BLaER1 treated with 17β-estradiol and CSF1 and Interleukin-3, amounts not matched to agents 10 nM and 100 nM (cell line): ENCODE measurements around the gene LIPC.

Source experiments
- H3K27ac ChIP-seq, 11 experiments: shearing (Covaris generic); formaldehyde crosslinking; 2 replicates each; pipeline ENCODE4 v1.8.1; 2022
- H3K27me3 ChIP-seq, 11 experiments: shearing (Covaris generic); formaldehyde crosslinking; 2 replicates each; pipeline ENCODE4 v1.8.1; 2022
- H3K36me3 ChIP-seq, 11 experiments: shearing (Covaris generic); formaldehyde crosslinking; 2 replicates each; pipeline ENCODE4 v1.8.1; 2022
- H3K4me1 ChIP-seq, 10 experiments: shearing (Covaris generic); formaldehyde crosslinking; 2 replicates each; pipeline ENCODE4 v1.8.1; 2022
- H3K4me2 ChIP-seq, 11 experiments: shearing (Covaris generic); formaldehyde crosslinking; 2 replicates each; pipeline ENCODE4 v1.8.1; 2022
- H3K4me3 ChIP-seq, 10 experiments: shearing (Covaris generic); formaldehyde crosslinking; 2 replicates each; pipeline ENCODE4 v1.8.1; 2022
- H3K9ac ChIP-seq, 11 experiments: shearing (Covaris generic); formaldehyde crosslinking; 2 replicates each; pipeline ENCODE4 v1.8.1; 2022
- H3K9me3 ChIP-seq, 11 experiments: shearing (Covaris generic); formaldehyde crosslinking; replicated peaks in 1 of 11; 2 replicates each; pipeline ENCODE4 v1.8.1; 2022
- H4K20me1 ChIP-seq, 11 experiments: shearing (Covaris generic); formaldehyde crosslinking; 2 replicates each; pipeline ENCODE4 v1.8.1; 2022
- Cebpa-rat ChIP-seq, 11 experiments: shearing (Covaris generic); IDR thresholded peaks; 2 replicates each; pipeline ENCODE4 v1.8.1; 2022

Gene LIPC

DNA sequence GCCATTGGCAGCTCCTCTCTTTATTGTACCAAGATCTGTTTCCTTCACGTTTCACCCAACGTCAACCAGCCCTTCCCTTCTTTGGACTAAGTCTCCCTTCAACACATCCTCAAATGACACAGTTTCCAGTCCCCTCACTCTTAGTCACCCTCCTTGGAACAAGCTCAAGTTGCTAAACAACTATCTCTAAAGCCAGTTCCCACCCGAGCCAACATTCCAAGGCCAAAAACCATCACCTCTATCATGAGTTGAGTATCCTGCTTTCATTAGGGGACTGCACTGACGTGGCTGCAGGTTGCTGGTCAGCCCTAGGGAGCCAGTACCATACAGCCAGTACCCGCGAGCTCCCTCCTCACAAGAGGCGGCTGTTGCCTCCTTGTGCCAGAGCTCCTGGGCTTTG is 73.8 kb downstream of the LIPC start:
- Histone ChIP-seq H3K4me1 (peaks cover 18 to 34% (median 26%) of the 10 kb centered on the region in 10 experiments), H3K27me3 (no peaks in the 10 kb centered on the region), H3K4me2 (peak overlapping the region; percentile 2 to 83 (median 42); a peak in 19 of 22 replicates), H3K4me3 (0 out of 20 replicates have a peak overlapping the region, but pooled peaks of 1 of the 10 experiments have one; percentile 16), H3K9me3 (peaks cover 11 to 34% (median 19%) of the 10 kb centered on the region in 11 experiments; a peak in 18 of 22 replicates), H3K9ac (0 out of 22 replicates have a peak overlapping the region, but pooled peaks of 1 of the 11 experiments have one; percentile 5), H3K36me3 (no peaks in the 10 kb centered on the region; a peak in 1 of 22 replicates), H4K20me1 (no peaks in the 10 kb centered on the region), H3K27ac (peak overlapping the region in 4 of 11 experiments; percentile 18 to 50 (median 42); a peak in 5 of 22 replicates)
- no peak for TF ChIP-seq Cebpa-rat (IDR thresholded peaks at IDR 0.05)

DNA sequence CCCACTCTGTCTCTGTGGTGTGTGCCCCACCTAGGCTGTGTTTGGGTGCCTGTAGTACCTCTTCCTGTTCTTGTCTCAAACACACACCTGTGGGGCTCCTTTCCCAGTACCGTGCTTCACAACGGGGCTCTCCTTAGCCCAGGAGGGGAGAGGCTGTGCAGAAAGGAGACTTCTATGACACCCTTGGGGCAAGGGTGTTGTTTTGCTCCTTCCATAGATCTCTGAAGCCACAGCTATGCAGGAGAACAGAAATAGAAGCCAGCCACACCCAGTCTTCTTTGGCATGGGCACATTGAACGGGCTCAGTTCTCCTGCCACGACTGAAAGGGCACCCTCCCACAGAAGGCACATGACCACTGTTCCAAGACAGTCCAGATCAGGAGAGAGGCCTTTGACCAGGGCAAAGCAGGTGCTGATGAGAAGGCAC is 74.3 kb downstream of the LIPC start:
- no peaks in the 10 kb centered on the region for H3K27me3 ChIP-seq
- 0 out of 22 replicates have a peak overlapping the region, but pooled peaks of 1 of the 11 experiments have one; percentile 5 for H3K9ac ChIP-seq
- TF ChIP-seq Cebpa-rat (IDR thresholded peaks at IDR 0.05): no peak
- H3K36me3 ChIP-seq: no peaks in the 10 kb centered on the region; a peak in 1 of 22 replicates
- H3K4me3 ChIP-seq: 0 out of 20 replicates have a peak overlapping the region, but pooled peaks of 1 of the 10 experiments have one; percentile 16
- no peaks in the 10 kb centered on the region for H4K20me1 ChIP-seq
- peak overlapping the region in 4 of 11 experiments; percentile 18 to 50 (median 42); a peak in 6 of 22 replicates for H3K27ac ChIP-seq
- H3K4me1 ChIP-seq: peaks cover 18 to 35% (median 26%) of the 10 kb centered on the region in 10 experiments
- peak overlapping the region; percentile 2 to 83 (median 42); a peak in 21 of 22 replicates for H3K4me2 ChIP-seq
- H3K9me3 ChIP-seq: peaks cover 11 to 35% (median 19%) of the 10 kb centered on the region in 11 experiments; a peak in 18 of 22 replicates

DNA sequence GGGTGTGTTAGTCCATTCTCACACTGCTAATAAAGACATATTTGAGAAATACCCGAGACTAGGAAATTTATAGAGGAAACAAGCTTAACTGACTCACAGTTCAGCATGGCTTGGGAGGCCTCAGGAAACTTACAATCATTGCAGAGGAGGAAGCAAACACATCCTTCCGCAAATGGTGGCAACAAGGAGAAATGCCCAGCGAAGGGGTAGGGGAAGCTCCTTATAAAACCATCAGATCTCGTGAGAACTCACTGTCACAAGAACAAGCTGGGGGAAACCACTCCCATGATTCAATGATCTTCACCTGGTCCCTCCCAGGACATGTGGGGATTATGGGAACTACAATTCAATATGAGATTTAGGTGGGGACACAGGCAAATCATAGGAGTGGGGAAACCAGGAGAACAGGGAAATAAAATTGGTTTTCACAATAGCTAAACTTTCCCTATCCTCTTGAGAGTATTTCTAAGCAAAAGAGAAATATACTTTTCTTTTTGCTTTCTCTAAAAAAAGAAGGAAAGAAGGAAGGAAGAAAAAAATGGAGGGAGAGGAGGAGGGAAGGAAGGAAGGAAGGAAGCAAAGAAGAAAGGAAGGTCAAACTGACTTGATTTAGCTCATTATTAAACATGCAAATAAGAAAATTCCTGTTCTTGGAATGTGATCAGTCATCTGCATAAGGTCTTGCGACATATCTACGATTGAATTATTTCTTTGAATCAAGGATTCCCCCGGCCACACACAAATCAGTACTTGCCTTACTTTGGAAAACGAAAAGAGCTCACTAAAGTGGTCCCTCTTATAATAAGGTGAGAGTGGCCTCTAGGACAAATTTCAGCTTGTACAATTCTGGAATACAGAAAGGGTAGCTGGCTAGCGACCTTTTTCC is 75.2 kb downstream of the LIPC start:
- Histone ChIP-seq H3K4me2 (peak overlapping the region; percentile 2 to 83 (median 42); a peak in 19 of 22 replicates), H3K27ac (peak overlapping the region in 3 of 11 experiments; percentile 38 to 50 (median 46); a peak in 5 of 22 replicates), H3K9ac (no peak overlapping the region), H3K36me3 (no peaks in the 10 kb centered on the region; a peak in 1 of 22 replicates), H3K27me3 (no peaks in the 10 kb centered on the region), H3K9me3 (peaks cover 11 to 38% (median 19%) of the 10 kb centered on the region in 11 experiments; a peak in 18 of 22 replicates), H4K20me1 (no peaks in the 10 kb centered on the region), H3K4me3 (no peak overlapping the region), H3K4me1 (peaks cover 18 to 42% (median 26%) of the 10 kb centered on the region in 10 experiments)
- TF ChIP-seq Cebpa-rat (IDR thresholded peaks at IDR 0.05): peak in 6 of 11 experiments; percentile 40 to 76 (median 60); a peak in 9 of 22 replicates

DNA sequence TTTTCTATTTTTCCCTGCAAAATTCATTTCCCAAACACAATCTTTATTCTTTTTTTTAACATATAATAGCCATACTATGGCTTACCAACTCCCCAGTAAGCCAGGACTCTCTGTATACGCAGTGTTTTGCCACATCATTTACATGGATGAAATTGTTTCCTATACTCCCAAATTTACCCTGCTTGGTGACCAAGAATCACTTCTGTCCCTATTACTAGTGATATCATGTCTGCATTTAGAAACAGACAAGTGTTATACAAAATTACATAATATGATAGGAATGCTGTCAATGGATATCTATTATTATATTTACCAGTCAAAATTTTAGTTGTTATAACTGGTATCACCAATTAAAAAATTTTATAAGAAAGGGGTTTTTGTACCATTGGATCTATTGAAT is 77.8 kb downstream of the LIPC start:
- no peak overlapping the region for H3K27ac ChIP-seq

DNA sequence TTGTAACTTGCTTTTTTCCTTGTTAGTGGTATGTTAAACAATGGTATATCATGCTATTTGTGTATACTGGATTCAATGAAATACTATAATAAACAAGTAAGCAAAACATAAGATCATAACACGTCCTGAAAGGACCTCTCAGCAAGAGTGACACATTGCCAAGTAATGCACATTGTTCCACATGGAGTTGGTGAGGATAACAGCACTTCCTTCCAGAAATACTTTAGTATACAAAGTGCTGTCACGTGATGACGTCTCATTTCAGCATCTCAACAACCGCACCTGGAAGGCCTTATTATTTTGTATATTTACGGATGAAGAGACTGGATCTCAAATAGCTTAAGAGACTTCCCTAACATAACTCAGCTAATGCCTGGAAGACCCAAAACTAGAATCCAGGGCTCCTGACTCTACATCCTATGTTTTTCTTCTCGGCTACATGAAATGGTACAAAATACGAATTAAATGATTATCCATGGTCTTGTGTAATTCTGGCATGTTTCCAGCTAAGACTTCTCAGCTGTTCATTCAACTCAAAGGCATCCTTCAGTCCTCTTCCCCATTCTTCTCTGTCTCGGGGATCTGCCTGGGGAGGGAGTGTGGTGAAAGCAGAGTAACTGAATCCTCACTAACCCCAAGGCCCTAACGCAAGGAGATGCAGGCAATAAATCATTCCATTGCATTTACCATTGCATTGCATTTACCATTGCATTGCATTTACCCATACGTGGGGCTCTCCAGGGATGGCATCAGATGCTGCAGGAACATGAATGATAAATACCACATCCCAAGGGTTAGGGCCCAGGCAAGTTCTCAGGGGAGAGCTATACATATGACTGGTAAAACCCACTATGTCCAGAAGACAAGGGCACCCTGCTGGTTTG is 79.2 kb downstream of the LIPC start:
- Histone ChIP-seq H3K4me1 (peaks cover 22 to 58% (median 33%) of the 10 kb centered on the region in 10 experiments), H3K9me3 (peaks cover 18 to 43% (median 27%) of the 10 kb centered on the region in 11 experiments), H3K4me3 (no peak overlapping the region), H4K20me1 (no peaks in the 10 kb centered on the region), H3K27ac (no peak overlapping the region), H3K36me3 (peaks cover 0 to 5% (median 0%) of the 10 kb centered on the region in 11 experiments; a peak in 1 of 22 replicates), H3K9ac (no peak overlapping the region), H3K27me3 (no peaks in the 10 kb centered on the region), H3K4me2 (peak overlapping the region in 2 of 11 experiments; percentile 10 to 22; a peak in 1 of 22 replicates)
- no peak for TF ChIP-seq Cebpa-rat (IDR thresholded peaks at IDR 0.05)

More for the DNA sequence above, 77.8 kb downstream of the LIPC start:
- Histone ChIP-seq H3K9ac (no peak overlapping the region), H3K9me3 (peaks cover 13 to 43% (median 22%) of the 10 kb centered on the region in 11 experiments), H3K36me3 (peaks cover 0 to 1% (median 0%) of the 10 kb centered on the region in 11 experiments; a peak in 1 of 22 replicates), H3K4me2 (no peak overlapping the region), H3K27me3 (no peaks in the 10 kb centered on the region), H4K20me1 (no peaks in the 10 kb centered on the region), H3K4me3 (no peak overlapping the region), H3K4me1 (peaks cover 28 to 58% (median 36%) of the 10 kb centered on the region in 10 experiments)
- no peak for TF ChIP-seq Cebpa-rat (IDR thresholded peaks at IDR 0.05)

DNA sequence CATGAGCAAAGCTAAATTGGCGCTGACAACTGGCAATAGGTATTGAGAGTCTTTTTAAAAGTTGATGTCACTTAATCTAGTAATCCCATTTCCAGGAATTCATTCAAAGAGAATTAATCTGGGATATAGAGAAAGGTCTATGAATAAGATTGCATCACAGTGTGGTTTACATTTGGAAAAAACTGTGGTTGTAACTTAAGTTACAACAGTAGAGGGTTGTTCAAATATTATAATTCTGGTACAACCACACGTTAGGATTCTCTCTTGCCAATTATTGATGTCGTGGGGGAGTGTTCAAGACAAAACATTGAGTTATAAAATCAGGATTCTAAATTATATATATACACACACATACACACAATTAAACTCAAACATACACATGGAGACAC is 79.8 kb downstream of the LIPC start:
- Histone ChIP-seq H3K36me3 (peaks cover 0 to 5% (median 0%) of the 10 kb centered on the region in 11 experiments; a peak in 1 of 22 replicates), H3K27me3 (no peaks in the 10 kb centered on the region), H3K9ac (no peak overlapping the region), H3K4me3 (no peak overlapping the region), H4K20me1 (no peaks in the 10 kb centered on the region), H3K4me2 (0 out of 22 replicates have a peak overlapping the region, but pooled peaks of 1 of the 11 experiments have one; percentile 22), H3K4me1 (peaks cover 17 to 58% (median 27%) of the 10 kb centered on the region in 10 experiments), H3K9me3 (peaks cover 16 to 43% (median 30%) of the 10 kb centered on the region in 11 experiments), H3K27ac (no peak overlapping the region)
- no peak for TF ChIP-seq Cebpa-rat (IDR thresholded peaks at IDR 0.05)

DNA sequence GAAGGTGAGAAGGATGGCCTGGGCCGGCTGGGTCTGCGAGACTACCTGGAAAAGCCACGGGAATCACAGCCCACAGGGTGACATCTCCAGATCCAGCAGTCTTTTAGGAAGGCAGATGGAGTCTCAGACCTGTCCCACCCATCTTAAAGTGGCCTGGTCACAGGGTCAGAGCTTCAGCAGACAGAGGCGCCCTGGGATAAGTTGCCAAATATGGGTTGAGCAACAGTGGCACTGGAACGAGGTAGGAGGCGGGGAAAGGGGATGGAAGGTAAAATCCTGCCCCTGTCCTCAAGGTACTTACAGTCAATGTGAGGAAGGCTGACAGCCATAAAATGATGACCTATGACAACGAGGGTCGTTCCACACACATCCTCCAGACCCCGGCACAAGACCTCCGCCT is 80.7 kb downstream of the LIPC start:
- Histone ChIP-seq H3K9me3 (peaks cover 8 to 46% (median 31%) of the 10 kb centered on the region in 11 experiments; a peak in 21 of 22 replicates), H3K4me1 (peaks cover 21 to 58% (median 26%) of the 10 kb centered on the region in 10 experiments), H3K36me3 (peaks cover 0 to 5% (median 0%) of the 10 kb centered on the region in 11 experiments; a peak in 1 of 22 replicates), H3K4me3 (no peak overlapping the region), H3K27ac (no peak overlapping the region), H3K4me2 (no peak overlapping the region), H3K9ac (no peak overlapping the region), H3K27me3 (no peaks in the 10 kb centered on the region), H4K20me1 (no peaks in the 10 kb centered on the region)
- TF ChIP-seq Cebpa-rat (IDR thresholded peaks at IDR 0.05): no peak

DNA sequence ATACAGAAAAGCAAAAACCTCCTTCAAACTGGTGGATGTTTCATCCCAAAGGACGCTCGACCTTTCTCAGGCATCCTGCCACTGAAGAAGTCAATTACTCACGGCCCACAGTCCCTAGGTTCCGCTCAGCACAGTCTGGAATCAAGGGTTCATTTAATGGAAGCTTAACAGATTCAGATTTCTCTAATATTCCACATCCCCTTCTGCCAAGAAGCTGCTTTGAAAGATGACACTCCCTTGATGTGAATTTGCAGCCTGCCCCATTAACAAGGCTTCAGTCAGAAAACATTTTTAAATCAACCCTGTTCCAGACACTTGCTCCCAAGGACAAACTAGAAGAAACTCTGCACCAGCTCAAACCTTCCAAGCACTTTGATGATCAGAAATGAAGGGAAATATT is 81.2 kb downstream of the LIPC start:
- H4K20me1 ChIP-seq: no peaks in the 10 kb centered on the region
- no peak for TF ChIP-seq Cebpa-rat (IDR thresholded peaks at IDR 0.05)
- H3K9ac ChIP-seq: no peak overlapping the region
- peaks cover 3 to 44% (median 29%) of the 10 kb centered on the region in 11 experiments; a peak in 19 of 22 replicates for H3K9me3 ChIP-seq
- H3K36me3 ChIP-seq: peaks cover 0 to 5% (median 0%) of the 10 kb centered on the region in 11 experiments; a peak in 1 of 22 replicates
- peak overlapping the region in 7 of 11 experiments; percentile 18 to 59 (median 40); a peak in 8 of 22 replicates for H3K4me2 ChIP-seq
- no peak overlapping the region for H3K27ac ChIP-seq
- H3K4me3 ChIP-seq: no peak overlapping the region
- H3K4me1 ChIP-seq: peaks cover 25 to 63% (median 31%) of the 10 kb centered on the region in 10 experiments
- H3K27me3 ChIP-seq: no peaks in the 10 kb centered on the region
